Medulla oblongata (tissue), 1 donor: Measurements from ENCODE around the gene RPS6KL1.

ENCODE experiments used
- DNase-seq: peaks from one replicate; pipeline ENCODE4 v3.0.0-alpha.2; 2015; ENCODE audit errors: extremely low spot score

Gene RPS6KL1, protein sequence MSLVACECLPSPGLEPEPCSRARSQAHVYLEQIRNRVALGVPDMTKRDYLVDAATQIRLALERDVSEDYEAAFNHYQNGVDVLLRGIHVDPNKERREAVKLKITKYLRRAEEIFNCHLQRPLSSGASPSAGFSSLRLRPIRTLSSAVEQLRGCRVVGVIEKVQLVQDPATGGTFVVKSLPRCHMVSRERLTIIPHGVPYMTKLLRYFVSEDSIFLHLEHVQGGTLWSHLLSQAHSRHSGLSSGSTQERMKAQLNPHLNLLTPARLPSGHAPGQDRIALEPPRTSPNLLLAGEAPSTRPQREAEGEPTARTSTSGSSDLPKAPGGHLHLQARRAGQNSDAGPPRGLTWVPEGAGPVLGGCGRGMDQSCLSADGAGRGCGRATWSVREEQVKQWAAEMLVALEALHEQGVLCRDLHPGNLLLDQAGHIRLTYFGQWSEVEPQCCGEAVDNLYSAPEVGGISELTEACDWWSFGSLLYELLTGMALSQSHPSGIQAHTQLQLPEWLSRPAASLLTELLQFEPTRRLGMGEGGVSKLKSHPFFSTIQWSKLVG

DNA sequence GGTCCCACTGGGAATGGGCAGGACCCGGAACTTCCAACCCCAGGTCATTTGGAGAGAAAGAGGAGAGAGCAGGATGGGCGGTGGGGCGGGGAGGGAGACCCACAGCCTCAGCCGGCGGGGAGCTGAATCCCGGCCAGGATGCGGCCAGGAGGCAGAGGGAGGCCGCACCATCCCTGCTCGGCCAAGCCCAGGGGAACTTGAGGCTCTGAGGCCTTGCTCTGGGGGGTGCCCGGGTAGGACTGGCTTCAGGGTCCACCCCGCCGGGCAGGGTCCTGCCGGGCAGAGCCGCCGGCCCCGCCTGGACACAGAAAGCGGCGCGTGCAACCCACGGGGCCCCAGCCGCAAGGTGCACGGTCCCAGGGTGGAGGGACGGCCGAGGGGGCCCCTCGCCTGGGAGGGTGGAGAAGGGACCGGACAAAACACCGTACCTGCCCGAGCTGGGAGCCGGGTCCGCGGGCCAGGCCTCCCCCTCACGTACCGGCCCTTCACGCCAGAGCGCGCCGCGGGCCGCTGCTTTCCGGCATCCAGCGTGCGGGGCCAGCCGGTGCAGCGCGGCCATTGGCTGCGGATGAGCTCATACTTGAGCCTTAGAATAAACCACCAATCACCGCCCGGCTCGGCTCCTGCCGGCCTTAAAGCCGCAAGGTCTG lies at the start of gene RPS6KL1:
TSS of gene RPS6KL1 (minus strand) at position 509 of the 650 bp plus-strand sequence. CDS start 1,719 bp downstream, outside the sequence.
- DNase-seq, result peak; percentile 92

DNA sequence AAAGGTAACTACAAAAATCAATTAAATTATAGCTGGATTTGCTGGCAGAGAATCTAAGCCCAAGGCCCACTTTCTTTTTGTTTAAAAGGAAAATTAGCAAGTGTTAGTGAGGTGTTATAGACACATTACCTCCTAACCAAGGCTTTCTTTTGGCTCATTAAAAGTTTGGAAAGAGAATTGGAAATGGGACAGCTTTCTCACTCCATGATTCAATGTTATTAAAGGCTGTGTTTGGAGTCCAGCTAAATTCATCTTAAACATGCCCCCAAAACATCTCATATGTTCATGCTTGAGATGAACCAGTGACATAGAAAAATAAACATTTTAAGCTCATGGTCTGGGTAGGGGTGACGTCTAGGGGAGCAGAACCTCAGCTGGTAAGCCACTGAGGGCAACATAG lies 45.8 kb upstream of the RPS6KL1 start:
- DNase-seq, result no peak

DNA sequence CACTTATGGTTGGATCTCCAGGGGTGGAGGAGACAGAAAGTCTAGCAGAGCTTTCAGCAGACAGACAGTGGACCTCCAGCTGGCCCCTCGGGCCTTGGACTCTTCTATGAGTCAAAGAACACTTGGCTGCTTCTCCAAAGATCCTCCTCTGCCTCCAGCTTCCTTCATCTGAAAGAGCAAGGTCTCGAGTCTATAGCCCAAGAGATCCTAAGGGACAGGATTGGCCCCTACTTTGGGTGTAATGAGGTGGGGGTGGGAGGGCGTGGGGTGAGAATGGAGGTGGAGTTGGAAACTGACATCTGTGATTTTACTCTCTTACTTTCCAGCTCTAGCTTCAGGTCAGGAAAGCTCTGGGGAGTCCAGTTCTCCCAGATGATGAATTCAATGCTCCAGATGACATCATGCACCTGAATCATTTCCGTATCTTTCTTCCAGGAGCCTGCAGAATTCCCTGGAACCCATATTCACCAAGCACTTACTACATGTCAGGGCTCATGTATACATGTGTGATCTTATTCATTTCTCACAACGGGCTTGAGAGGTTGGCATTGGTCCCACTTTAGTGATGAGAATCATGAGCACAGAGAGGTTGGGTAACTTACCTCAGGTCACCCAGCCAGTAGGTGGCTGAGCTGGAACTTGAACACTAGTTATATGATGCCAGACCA lies 42.6 kb upstream of the RPS6KL1 start:
- no peak for DNase-seq

DNA sequence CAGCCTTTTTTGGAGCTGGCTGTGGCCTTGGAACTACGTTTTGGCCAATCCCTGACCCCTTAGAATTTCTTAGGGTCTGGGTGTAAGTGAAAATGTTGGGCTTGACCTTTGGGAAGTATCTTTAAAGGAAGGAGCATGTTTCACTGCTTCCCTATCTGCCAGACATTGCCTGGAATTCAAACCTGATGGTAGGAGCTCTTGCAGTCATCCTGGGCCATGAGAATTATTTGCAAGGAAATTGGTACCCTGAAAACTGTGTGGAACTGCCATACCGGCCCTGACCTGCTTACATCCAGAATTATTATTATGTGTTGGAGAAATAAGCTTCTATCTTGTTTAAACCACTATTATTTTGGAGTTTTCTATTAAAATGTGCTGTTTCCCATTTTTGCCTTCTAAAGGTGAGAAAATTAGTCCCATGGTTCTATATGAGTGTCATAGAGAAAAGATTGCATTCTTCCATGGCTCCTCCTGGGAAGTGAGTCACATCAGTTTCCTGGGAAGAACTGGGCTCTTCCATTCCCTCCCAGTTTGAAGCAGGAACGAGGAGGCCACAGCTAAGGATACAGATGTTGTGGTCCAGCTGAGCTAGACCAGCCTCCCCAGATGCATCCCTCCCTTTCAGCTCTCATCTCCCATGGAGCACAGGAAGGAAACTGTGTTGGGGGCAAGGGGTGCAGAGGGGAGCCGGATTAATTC lies 41.9 kb upstream of the RPS6KL1 start:
- no peak for DNase-seq

DNA sequence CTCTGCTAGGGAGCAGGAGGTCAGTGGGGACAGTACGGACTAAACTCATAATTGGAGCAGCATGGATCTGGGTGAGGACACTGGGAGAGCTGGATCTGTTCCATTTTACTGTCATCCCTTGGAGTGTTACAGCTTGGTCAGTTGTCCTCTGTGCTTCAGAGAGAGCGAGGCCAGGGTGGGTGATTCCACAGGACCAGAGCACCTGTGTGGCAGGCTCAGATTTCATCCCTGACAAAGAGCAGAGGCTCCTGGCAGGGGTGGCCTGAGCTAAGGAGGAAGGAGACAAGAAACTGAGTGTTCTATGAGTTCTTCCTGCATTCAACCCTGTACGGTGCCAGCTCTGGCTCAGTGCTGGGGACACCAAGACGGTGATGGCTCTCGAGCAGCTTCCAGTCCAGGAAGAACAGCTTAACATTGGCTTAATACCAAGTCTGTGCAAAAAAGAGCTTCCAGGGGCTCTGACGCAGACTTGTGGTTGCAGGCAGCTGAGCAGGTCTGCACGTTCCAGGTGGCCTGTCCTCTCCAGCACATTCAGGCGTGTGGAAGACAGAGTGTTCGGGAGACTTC lies 40.7 kb upstream of the RPS6KL1 start:
- no peak for DNase-seq

DNA sequence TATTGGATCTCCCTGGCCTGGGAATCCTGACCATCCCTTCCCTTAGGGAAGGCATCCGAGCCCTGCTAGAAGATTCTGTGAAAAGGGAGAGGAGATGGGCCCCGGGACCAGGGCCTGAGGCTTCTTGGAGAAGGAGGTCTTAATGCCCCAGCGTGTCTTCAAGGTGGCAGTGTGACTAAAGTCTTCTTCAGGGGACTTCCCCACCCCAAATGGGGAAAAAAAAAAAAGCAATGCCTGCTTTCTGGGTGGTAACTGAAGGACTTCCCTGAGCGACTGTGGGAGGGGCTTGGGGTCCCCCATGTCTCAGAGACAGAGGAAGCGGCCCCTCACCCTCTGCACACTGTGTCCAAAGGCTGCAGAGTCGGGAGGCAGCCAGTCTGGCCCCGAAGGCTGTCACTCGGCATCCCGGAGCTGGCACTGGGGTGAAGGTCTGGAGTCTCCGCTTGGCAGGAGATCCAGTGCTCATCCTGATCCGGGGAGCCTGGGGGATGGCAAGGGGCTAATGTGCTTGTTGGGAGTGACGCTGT lies 40.2 kb upstream of the RPS6KL1 start:
- no peak for DNase-seq

DNA sequence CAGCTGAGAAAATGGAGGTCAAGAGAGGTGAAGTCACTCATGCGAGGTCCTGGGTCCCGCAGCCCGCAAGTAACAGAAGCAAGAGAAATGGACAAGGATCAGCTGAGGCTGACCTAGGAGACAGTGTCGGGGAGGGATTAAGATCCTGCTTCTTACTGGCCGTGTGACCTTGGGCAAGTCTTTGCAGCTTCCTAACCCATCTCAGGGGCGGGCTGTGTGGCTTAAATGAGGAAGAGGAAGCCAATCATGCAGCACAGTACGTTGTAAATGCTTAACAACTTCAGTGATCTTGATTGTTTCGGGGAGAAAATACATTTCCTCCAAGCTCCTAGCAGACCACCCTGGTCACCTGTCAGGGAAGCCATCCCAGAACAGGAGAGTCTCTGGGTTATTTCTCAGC lies 39.4 kb upstream of the RPS6KL1 start:
- DNase-seq, result no peak

DNA sequence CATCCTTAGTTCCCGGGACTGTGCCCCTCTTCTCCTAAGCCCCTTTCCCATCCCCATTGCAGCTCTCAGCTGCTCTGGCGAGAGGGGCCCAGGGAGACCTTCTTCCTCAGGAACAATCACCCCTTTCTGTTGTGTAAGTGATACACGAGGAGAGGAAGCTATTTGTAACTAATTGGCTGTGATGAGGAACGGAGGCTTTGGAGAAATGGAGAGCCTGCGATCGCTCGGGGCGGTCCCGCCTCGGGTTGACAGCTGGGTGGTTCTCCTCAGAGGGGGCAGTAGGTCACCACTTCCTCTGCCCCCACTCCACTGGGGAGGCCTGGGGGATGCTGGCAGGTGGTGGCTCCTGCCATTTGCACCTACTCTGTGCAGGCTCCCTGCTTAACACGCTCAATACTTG lies 39.0 kb upstream of the RPS6KL1 start:
- no peak for DNase-seq

DNA sequence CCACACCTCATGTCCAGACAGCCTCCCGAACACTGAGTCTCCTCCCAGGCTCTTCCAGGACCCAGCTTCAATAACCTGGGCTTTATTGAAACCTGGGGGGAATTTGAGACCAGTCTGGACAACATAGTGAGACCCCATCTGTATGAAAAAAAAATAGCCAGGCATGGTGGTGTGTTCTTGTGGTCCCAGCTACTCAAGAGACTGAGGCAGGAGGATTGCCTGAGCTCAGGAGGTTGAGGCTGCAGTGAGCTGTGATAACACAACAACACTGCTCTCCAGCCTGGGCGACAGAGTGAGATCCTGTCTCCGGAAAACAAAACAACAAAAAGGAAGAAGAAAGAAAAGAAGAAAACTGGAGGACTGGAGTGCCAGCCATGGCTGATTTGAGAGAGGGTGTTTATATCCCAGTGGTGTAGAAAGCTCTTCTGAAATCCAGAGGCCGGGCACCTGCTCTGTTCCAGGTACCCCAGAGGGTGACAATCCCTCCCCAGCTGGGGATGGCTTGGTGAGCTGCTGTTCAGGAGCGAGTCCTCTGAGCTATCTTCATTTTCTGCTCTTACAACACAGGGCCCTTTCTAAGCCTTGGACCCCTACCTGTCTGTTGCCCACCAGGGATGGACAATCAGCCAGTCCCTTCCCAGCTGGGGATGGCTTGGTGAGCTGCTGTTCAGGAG lies 38.3 kb upstream of the RPS6KL1 start:
- no peak for DNase-seq

DNA sequence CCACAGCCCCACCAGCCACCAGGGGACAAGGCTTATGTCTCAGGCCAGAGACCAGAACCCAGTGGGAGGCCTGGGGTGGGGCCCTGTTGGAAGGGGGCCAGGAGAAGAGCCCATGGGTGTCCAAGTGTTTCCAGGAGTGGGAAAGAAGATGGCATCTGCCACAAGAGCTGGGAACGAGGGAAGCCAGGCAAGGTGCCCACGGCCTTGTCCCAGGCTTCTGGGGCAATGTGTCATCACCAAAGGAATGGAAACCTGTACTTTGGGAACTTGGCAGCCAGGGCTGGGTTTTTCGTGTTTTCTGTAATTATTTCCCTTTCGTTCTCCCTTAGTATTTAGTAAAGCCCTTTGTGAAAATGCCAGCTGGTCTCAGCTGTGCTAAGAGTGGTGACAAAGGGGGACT lies 37.7 kb upstream of the RPS6KL1 start:
- DNase-seq, result no peak

DNA sequence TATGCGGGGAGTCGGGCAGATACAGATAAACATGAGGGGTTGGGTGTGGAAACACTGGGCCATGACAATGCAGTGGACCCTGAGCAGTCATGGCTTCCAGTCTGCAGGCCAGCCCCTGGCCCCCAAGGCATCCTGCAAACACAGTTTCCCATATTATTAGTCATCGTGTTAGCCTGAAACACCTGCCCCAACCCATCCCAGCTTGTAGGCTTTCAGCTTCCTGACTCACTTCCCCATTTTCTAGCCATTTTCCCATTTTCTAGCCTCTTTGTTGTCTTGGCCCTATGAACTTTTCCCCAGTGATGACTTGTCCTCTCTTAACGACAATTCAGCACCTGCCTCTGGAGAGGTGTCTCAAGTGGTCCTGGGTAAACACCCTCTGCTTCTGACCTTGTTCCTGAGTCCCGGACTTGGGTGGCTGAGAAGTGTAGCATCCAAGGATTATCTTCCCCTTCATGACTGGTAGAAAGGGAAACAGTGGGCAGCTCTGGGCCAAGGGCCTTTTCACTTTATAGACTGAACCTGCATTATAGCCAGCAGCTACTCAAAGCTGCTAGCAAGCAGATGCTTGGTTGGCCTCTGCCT lies 36.6 kb upstream of the RPS6KL1 start:
- DNase-seq, result no peak

DNA sequence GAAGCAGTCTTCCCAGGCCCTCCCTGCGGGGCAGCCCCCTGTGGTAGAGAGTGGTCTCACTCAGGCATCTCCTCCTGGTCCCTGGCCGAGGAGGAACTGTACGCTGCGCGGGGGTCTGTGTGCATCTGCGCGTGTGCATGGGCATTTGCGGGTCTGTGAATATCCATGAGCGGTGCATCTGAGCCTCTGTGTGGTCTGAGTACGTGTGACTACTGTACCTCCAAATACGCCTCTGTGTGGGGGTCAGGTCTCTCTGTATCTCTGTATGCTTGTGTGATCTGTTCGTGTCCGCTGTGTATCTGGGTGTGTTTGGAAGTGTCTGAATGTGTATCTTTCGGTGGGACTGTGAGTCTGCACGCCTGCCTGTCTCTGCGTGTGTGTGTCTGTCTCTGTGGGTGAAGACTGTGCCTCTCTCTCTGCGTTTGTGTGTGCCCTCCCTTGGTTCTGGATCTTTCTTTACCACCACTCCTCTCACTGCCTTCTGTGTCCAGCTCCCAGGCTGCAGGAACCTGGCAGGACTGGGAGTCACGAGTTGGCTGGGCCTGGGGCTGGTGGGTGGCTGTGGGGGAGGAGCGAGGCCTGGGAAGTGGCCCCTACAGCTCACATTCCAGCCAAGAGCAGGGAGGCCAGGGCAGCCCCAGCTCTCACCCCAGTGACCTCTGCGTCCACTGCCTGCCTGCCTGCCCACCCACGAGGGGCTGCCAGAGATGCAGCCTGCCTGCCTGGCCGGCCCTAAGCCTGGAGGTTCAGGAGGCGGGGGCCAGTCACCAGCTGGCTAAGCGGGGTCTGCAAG lies 33.4 kb upstream of the RPS6KL1 start:
- DNase-seq, result peak; percentile 45

DNA sequence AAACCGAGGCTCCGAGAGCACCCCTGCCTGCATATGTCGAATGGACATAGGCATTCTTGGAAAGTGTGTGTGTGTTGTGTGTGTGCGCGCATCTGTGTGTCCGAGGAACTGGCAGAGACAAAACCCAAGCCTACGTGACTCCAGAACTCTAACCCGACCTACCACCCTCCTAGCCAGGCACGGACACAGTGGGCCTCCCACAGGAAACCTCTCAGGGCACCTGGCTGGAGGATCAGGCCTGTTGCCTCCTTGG lies 32.9 kb upstream of the RPS6KL1 start:
- no peak for DNase-seq

DNA sequence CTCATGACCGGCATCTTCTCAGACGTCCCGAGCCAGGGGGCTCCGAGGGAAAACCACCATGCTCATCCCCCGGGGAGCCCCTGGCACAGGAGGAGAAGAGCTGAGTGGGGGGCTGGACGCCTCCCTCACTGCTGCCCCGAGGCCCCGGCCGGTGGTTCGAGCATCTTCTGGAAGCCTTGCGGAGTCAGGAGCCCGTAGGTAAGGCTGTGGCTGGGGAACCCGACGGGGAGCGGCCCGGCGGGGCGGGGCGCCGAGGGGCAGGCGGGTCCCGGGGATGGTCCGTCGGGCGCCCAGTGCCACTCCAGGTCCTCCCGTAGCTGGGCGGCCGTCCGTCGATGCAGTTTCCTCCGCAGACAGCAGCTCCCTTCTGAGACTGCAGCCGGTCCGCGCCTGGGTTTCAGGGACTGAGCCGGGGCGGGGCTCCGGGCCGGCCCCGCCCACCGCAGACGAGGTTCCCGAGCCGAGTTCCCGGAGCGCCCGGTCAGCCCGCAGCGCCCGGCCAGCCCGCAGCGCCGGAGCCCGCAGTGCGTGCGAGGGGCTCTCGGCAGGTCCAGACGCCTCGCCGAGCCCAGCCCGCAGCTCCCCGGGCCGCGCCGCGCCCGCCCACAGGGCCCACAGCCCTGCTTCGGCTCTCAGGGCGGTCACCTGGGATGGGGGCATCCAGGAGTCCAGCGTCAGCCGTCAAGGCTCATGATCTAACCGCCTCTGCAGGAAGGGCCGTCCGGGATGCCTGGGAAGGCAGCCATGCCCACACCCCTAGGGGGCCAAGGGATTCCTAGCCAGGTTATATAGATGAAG lies 32.4 kb upstream of the RPS6KL1 start, which contains the start of gene PGF:
TSS of gene PGF (minus strand) at position 369 of the 798 bp plus-strand sequence. CDS start at position 14, 355 bp downstream.
- DNase-seq, result peak; percentile 45

DNA sequence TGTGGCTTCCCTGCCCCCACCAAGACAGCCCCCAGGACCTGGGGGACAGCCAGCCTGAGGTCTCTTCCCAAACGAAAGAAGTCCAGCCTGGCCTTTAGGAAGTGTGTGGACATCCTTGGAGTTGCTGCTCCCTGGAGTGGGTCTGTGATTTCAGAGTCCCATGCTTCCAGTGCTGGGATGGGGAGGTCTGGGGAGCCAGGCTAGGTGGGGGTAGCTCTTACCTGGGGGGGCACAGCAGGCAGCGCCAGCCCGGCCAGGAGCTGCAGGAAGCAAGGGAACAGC lies 31.8 kb upstream of the RPS6KL1 start:
- DNase-seq, result no peak

DNA sequence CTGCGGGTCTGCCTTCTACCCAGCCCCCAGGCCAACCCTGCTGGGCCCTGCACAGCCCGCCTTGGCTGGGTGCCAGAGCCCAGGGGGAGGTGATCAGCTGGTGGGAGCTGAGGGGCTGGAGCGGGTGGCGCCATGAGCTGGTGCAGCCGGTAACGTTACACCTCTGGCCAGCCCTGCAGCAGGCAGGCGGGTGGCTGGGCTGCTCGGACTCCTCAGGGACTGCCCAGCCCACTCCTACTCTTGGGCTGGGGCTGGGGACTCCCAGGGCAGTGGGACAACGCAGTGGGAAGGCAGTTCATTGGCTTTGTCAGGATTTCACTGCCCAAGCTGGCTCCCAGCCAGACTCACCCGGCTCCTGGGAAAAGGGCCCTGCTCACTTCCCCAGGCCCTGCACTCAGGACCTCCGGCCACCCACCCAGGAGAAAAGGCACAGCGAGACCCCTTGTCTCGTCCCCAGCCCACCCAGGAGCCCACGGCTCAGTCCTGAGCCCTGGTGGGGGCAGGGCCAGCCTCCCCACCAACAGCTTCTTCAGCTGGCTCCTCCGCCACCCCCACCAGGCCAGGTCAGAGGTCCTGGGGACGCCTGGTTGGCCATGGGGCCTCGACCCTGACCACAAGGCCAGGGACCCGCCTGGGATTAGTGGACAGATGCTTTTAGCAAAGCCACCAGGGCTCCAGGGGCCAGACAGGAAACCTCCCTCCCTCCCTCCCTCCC lies 31.3 kb upstream of the RPS6KL1 start:
- no peak for DNase-seq

DNA sequence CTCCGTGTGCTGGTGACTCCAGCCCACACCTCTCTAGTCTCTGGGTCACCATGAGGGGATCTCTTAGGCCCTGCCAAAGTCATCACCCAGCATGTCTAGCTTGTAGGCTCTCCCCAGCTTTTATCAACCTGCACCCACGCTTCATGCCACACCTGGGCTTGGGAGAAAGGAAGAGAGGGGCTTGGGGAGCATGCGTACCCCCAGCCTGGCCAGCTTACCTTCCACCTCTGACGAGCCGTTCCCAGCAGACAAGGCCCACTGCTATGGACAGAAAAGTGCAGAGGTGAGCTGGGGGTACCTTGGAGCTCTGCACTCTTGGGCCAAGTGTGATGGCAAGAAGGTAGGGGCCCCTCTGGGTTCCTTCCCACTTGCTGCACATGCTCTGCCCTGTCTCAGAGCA lies 30.6 kb upstream of the RPS6KL1 start:
- DNase-seq, result no peak

DNA sequence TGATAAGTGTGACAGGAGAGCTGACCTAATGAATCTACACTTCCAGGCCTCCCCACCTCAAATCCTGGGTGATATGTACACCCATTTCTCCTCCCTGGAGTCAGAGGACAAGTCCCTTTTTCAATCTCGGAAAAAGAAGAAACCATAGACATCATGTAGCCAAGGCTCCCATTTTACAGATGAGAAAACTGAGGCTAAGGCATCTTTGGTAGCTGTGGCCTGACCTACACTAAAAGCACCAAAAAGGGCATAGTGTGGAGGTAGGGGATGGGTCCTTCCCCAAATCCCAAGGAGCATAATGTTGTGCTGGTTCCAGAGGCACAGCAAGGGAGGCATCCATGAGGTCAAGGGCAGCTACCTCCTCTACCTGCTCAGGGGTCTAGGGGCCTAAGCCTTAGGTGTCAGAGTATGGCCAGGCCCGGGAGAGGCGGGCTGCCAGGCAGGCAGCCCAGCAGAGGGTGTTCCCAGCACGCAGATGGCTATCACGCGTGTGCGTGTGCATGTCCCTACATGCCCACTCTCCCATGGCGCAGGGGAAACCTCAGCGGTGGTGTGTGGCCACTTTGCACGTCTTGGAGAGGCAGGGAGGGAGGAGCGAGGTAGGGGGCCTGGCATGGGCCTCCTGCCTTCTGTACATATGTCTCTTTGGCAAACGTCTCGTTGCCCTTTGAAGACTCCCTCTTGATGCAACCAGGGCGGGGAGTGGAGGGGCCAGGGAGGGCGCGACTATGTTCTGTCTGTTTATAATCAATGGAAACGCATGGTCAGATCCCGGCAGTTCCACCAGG lies 29.8 kb upstream of the RPS6KL1 start:
- DNase-seq, result no peak
